Esophagus muscularis mucosa (tissue), 4 donors: ENCODE results near the gene RBBP4. TPM values are rescaled to one million over a fixed set of nuclear protein-coding genes. Genes with fewer than 3 reads are reported as not detected.
A peak's percentile ranks its signal among the peaks of the same experiment; 100 is the strongest.

Source experiments
- DNase-seq: peaks from one replicate; pipeline ENCODE4 v3.0.0-alpha.2; 2017; ENCODE audit errors: extremely low spot score
- H3K27ac ChIP-seq, 4 donors: fragments of 200-600 bp; sonication (generic); replicated peaks in 1 of 4; 1 replicate in 3 of 4; 2 replicates in 1 of 4; pipeline ENCODE4 v1.5.1; 2016 to 2019; ENCODE audit warnings: mild to moderate bottlenecking in 1 of 4
- H3K27me3 ChIP-seq, 4 donors: fragments of 200-600 bp; sonication (generic); one replicate each; pipeline versions ENCODE4 v1.5.1 to v1.6.0; 2016 to 2019
- H3K36me3 ChIP-seq, 4 donors: fragments of 200-600 bp; sonication (generic); one replicate each; pipeline ENCODE4 v1.5.1; 2016 to 2019
- H3K4me1 ChIP-seq, 4 donors: fragments of 200-600 bp; sonication (generic); one replicate each; pipeline ENCODE4 v1.5.1; 2016 to 2019
- H3K4me3 ChIP-seq, 4 donors: fragments of 200-600 bp; sonication (generic); 1 replicate in 2 of 4; 2 replicates in 2 of 4; pipeline ENCODE4 v1.5.1; 2016 to 2019; ENCODE audit warnings: mild to moderate bottlenecking in 4 of 4, moderate library complexity in 1 of 4
- H3K9me3 ChIP-seq, 4 donors: fragments of 200-600 bp; sonication (generic); 1 replicate in 3 of 4; 2 replicates in 1 of 4; pipeline ENCODE4 v1.5.1; 2016 to 2019
- EP300 ChIP-seq: sonication (generic); formaldehyde crosslinking; IDR thresholded peaks from one replicate; pipeline ENCODE4 v1.6.1; 2017; ENCODE audit warnings: antibody characterized with exemption
- POLR2A ChIP-seq: fragments of 450-650 bp; IDR thresholded peaks from one replicate; pipeline ENCODE4 v1.6.1; 2017; ENCODE audit warnings: antibody characterized with exemption, moderate library complexity, mild to moderate bottlenecking, low read depth
- POLR2AphosphoS5 ChIP-seq, 2 donors: sonication (generic); formaldehyde crosslinking; IDR thresholded peaks; one replicate each; pipeline ENCODE4 v1.6.1; 2017; ENCODE audit warnings: antibody characterized with exemption in 2 of 2
- WGBS: methylation state at CpG from one replicate; pipeline ENCODE4 v1.1.5; 2018; 5-methylcytosine and 5-hydroxymethylcytosine counted together
- intact Hi-C: fragments of 100-400 bp; cut with DNase I; formaldehyde crosslinking; loops from one replicate; pipeline ENCODE4 v1.15.1; 2023
- total RNA-seq, 4 donors: library from RNA; depleted of rRNA; stranded (reverse); fragments of >200 nt; gene quantifications; one replicate each; pipeline versions ENCODE4 v1.1.0 to v1.2.1, GENCODE V29; 2016
- TF ChIP-seq, protein P1 (sequence below), 3 experiments: fragments of 200-600 bp in 2 of 3; fragments of 450-650 bp in 1 of 3; sonication (generic) in 2 of 3; IDR thresholded peaks; one replicate each; pipeline ENCODE4 v1.5.1; 2017 to 2019; ENCODE audit warnings: antibody characterized with exemption in 3 of 3, mild to moderate bottlenecking in 2 of 3, moderate library complexity in 1 of 3

Gene RBBP4
- total RNA-seq, 4 donors from 2014 or later = 83.0 to 98.8 (median 92.2) TPM

DNA sequence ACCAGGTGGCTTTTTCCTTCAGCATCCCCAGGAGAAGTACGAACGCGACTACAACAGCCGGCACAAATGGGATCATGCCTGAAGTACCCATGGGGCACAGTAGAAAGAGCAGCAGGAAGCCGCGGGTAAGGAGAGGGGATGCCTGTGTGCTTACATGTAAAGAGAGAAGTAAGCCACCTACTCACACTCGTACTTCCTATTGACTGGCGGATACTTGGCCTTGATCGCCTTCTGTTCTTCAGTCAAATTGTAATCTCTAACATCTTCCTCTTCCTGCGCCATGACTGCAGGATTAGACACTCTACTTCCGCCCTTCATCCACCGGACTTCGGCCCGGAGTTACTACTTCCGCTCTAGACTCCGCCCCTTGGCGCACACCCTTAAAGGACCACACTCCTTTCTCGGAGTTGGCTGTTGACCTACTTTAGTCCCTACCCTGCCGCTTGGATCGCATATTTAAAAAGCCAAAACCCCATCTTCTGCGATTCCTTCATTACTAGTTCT is 708 bp upstream of the RBBP4 start, which contains the start of gene ZBTB8OS:
Gene ZBTB8OS (minus strand): TSS at position 303 of the 504 bp plus-strand sequence. CDS start 21 bp downstream, at position 282.
- no peaks in the 10 kb centered on the region for H3K9me3 ChIP-seq
- peaks cover 3 to 23% (median 17%) of the 10 kb centered on the region in 4 donors for H3K36me3 ChIP-seq
- H3K27me3 ChIP-seq = no peaks in the 10 kb centered on the region
- H3K4me3 ChIP-seq = peak within 1 kb of the TSS; percentile 72 to 91 (median 82)
- H3K4me1 ChIP-seq = peaks cover 36 to 72% (median 65%) of the 10 kb centered on the region in 4 donors
- peak; percentile 96 for DNase-seq
- peak within 1 kb of the TSS; percentile 99 for H3K27ac ChIP-seq
- WGBS = under 1% methylated on average over 21 of the region's 21 CpGs
- intact Hi-C loops = loop anchor here (5.0 kb wide), 1 partner anchor 57 kb away; no protein-coding TSS in a partner anchor
- TF ChIP-seq, protein P1, sequence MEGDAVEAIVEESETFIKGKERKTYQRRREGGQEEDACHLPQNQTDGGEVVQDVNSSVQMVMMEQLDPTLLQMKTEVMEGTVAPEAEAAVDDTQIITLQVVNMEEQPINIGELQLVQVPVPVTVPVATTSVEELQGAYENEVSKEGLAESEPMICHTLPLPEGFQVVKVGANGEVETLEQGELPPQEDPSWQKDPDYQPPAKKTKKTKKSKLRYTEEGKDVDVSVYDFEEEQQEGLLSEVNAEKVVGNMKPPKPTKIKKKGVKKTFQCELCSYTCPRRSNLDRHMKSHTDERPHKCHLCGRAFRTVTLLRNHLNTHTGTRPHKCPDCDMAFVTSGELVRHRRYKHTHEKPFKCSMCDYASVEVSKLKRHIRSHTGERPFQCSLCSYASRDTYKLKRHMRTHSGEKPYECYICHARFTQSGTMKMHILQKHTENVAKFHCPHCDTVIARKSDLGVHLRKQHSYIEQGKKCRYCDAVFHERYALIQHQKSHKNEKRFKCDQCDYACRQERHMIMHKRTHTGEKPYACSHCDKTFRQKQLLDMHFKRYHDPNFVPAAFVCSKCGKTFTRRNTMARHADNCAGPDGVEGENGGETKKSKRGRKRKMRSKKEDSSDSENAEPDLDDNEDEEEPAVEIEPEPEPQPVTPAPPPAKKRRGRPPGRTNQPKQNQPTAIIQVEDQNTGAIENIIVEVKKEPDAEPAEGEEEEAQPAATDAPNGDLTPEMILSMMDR (IDR thresholded peaks at IDR 0.05) = no peak
- TF ChIP-seq POLR2AphosphoS5 (IDR thresholded peaks at IDR 0.05) = peak; percentile 85 to 88

DNA sequence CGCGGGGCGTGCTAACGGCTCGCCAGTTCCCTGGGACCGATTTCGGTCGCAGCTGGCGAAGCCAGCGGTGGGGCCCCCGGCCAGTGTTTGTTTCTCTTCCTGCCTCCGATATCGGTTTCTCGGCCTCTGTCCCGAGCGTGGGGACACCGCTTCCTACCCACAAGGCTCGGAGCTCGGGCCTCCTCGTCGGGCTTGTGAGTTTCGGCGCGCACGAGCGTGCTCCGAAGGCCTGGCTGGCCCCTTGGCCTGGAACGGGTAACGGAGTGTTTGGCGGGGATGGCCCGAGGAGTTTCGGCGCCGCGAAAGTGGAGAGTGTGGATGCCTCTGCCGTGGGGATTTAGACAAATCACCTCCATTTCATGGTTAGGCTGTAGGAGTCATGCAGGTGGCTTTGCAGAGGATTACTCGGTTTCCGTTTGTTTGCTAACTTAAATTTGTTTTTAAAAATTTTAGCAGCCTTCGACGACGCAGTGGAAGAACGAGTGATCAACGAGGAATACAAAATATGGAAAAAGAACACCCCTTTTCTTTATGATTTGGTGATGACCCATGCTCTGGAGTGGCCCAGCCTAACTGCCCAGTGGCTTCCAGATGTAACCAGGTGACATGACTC is 559 bp downstream of the RBBP4 start:
- Histone ChIP-seq H3K9me3 (no peaks in the 10 kb centered on the region), H3K27me3 (no peaks in the 10 kb centered on the region), H3K4me3 (peak overlapping the region; percentile 72 to 91 (median 82)), H3K4me1 (peaks cover 38 to 77% (median 72%) of the 10 kb centered on the region in 4 donors), H3K27ac (peak overlapping the region; percentile 99), H3K36me3 (peaks cover 7 to 36% (median 29%) of the 10 kb centered on the region in 4 donors)
- DNase-seq = no peak
- intact Hi-C loops = loop anchor here (5.0 kb wide), 1 partner anchor 56 kb away; no protein-coding TSS in a partner anchor
- 4% methylated on average over 7 of the region's 43 CpGs for WGBS
- TF ChIP-seq POLR2A = no peak
- TF ChIP-seq EP300 = no peak
- TF ChIP-seq, protein P1 (IDR thresholded peaks at IDR 0.05) = no peak
- TF ChIP-seq POLR2AphosphoS5 (IDR thresholded peaks at IDR 0.05) = no peak

DNA sequence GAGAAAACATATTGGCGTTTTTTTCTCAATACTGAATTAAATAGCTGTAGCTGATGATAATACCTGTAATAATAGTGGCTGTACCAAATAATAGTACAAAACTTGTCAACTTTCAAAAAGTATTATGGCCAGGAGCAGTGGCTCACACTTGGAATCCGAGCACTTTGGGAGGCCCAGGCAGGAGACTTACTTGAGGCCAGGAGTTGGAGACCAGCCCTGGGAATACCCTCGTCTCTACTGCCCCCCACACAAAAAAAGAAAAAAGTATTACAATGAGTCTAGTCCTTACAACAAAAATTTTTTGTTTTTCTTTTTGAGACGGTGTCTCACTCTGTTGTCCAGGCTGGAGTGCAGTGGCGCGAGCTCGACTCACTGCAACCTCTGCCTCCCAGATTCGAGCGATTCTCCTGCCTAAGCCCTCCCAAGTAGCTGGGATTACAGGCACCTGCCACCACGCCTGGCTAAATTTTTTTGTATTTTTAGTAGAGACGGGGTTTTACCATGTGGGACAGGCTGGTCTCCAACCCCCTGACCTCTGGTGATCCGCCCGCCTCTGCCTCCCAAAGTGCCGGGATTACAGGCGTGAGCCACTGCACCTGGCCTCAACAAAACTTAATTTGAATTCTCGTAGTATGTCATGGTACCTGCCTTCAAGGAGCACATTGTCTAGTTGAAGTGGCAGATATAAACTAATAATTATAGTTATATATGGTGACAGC is 1.4 kb downstream of the RBBP4 start:
- TF ChIP-seq POLR2AphosphoS5 (IDR thresholded peaks at IDR 0.05) (no peak), POLR2A (no peak), EP300 (no peak)
- TF ChIP-seq, protein P1 (IDR thresholded peaks at IDR 0.05) = no peak
- Histone ChIP-seq H3K4me3 (peak overlapping the region; percentile 72 to 91 (median 82)), H3K36me3 (peaks cover 13 to 44% (median 37%) of the 10 kb centered on the region in 4 donors), H3K27ac (peak overlapping the region; percentile 99), H3K9me3 (no peaks in the 10 kb centered on the region), H3K27me3 (no peaks in the 10 kb centered on the region), H3K4me1 (peaks cover 38 to 75% (median 72%) of the 10 kb centered on the region in 4 donors)
- intact Hi-C loops = loop anchor here (5.0 kb wide), 1 partner anchor 55 kb away; no protein-coding TSS in a partner anchor
- DNase-seq = no peak
- WGBS = 86% methylated on average over 16 of the region's 16 CpGs

DNA sequence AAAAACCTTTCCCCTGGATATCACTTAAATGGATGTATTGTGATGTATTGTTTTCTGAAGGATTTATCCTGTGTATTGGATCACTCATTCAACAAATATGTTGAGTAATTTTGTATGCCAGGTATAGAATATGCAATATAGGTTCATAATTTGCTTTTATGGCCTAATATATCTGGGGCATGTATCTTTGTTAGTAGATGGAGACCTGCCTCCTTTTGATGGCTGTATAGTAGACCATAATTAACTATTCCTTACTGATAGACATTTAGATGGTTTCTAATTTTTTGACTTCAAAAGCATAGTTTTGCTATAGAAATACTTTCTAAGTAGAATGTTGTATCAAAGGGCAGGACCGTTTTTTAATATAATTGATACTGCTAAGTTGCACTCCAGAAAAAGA is 8.6 kb downstream of the RBBP4 start:
- Histone ChIP-seq H3K27ac (no peak overlapping the region), H3K4me1 (peaks cover 6 to 21% (median 18%) of the 10 kb centered on the region in 4 donors), H3K27me3 (no peaks in the 10 kb centered on the region), H3K4me3 (no peak overlapping the region), H3K9me3 (no peaks in the 10 kb centered on the region), H3K36me3 (peaks cover 62 to 98% (median 92%) of the 10 kb centered on the region in 4 donors)
- DNase-seq = no peak
- intact Hi-C loops = no loop called here
- WGBS = 97% methylated on average over 1 of the region's 1 CpG
- TF ChIP-seq EP300 = no peak

DNA sequence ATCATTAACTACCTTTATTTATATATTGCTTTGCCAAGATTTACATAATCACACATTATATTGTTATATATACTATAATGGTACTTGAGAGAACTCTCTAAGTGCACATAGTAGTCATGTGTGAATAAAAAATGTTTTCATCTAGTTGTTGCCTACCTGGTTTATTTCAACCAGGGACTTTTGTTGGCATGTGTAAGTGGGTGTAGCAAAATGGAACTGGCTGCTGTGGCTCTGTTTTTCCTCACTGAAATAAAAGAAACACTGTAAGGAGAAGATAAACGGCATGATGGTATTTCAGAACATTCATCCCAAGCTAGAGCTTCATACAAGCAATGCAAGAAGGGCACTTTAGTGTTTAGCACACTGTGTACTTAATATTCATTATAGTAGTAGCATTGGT is 14.9 kb downstream of the RBBP4 start:
- no peak for DNase-seq
- Histone ChIP-seq H3K36me3 (peaks cover 60 to 97% (median 90%) of the 10 kb centered on the region in 4 donors), H3K4me1 (peaks cover 0 to 21% (median 10%) of the 10 kb centered on the region in 4 donors), H3K27me3 (no peaks in the 10 kb centered on the region), H3K4me3 (no peak overlapping the region), H3K9me3 (no peaks in the 10 kb centered on the region), H3K27ac (peak overlapping the region in 1 of 4 donors; percentile 6)
- intact Hi-C loops = no loop called here
- WGBS = 42% methylated on average over 1 of the region's 1 CpG
- no peak for TF ChIP-seq POLR2A
- TF ChIP-seq EP300 = no peak
- TF ChIP-seq, protein P1 (IDR thresholded peaks at IDR 0.05) = no peak
- no peak for TF ChIP-seq POLR2AphosphoS5 (IDR thresholded peaks at IDR 0.05)
